Smooth muscle cell (in vitro differentiated cells): Measurements from ENCODE around the gene WDR37. TPM values are rescaled to one million over a fixed set of nuclear protein-coding genes. Genes with fewer than 3 reads are reported as not detected.

Experiments used
- DNase-seq: peaks from one replicate; lab custom pipeline; 2025; ENCODE audit not compliant: unreplicated experiment; lab: John Stamatoyannopoulos, UW
- H2AFZ ChIP-seq: fragments of 200-600 bp; sonication (generic); 2 replicates; pipeline ENCODE4 v1.6.0; 2016; ENCODE audit warnings: antibody characterized with exemption, low read depth, mild to moderate bottlenecking
- H3F3A ChIP-seq: fragments of 200-600 bp; sonication (generic); 2 replicates; pipeline ENCODE4 v1.6.0; 2017; ENCODE audit warnings: antibody characterized with exemption, low read depth
- H3K27ac ChIP-seq: fragments of 200-600 bp; sonication (generic); 2 replicates; pipeline ENCODE4 v1.5.1; 2016; ENCODE audit warnings: low read depth, mild to moderate bottlenecking
- H3K27me3 ChIP-seq: fragments of 200-600 bp; sonication (generic); 2 replicates; pipeline ENCODE4 v1.6.1; 2016; ENCODE audit warnings: low read depth, mild to moderate bottlenecking
- H3K36me3 ChIP-seq: fragments of 200-600 bp; sonication (generic); 2 replicates; pipeline ENCODE4 v1.5.1; 2016; ENCODE audit warnings: low read depth
- H3K4me1 ChIP-seq: fragments of 200-600 bp; sonication (generic); 2 replicates; pipeline ENCODE4 v1.5.1; 2016; ENCODE audit warnings: low read depth
- H3K4me2 ChIP-seq: fragments of 200-600 bp; sonication (generic); 2 replicates; pipeline ENCODE4 v1.6.0; 2016; ENCODE audit warnings: mild to moderate bottlenecking
- H3K4me3 ChIP-seq: fragments of 200-600 bp; sonication (generic); 2 replicates; pipeline ENCODE4 v1.5.1; 2016; ENCODE audit warnings: mild to moderate bottlenecking
- H3K79me2 ChIP-seq: fragments of 200-600 bp; sonication (generic); 2 replicates; pipeline ENCODE4 v1.6.0; 2016; ENCODE audit warnings: low read depth, mild to moderate bottlenecking
- H3K9ac ChIP-seq: fragments of 200-600 bp; sonication (generic); 2 replicates; pipeline ENCODE4 v1.6.0; 2016; ENCODE audit warnings: low read depth
- H3K9me3 ChIP-seq: fragments of 200-600 bp; sonication (generic); replicated peaks from 2 replicates; pipeline ENCODE4 v1.5.1; 2016; ENCODE audit warnings: low read depth
- H4K20me1 ChIP-seq: fragments of 200-600 bp; sonication (generic); 2 replicates; pipeline ENCODE4 v1.6.0; 2016; ENCODE audit warnings: low read depth
- CTCF ChIP-seq: fragments of 200-600 bp; sonication (generic); IDR thresholded peaks from 2 replicates; pipeline ENCODE4 v1.5.1; 2017; ENCODE audit warnings: borderline replicate concordance, mild to moderate bottlenecking, antibody characterized with exemption; ENCODE audit not compliant: insufficient read depth, poor library complexity, severe bottlenecking
- WGBS: methylation state at CpG from one replicate; pipeline ENCODE4 v1.1.7; 2016; ENCODE audit warnings: low lambda C conversion rate; 5-methylcytosine and 5-hydroxymethylcytosine counted together
- polyA plus RNA-seq: library from polyadenylated mRNA; unstranded; fragments of >200 nt; fragmentation: Nextera tagmentation; extraction: Ambion mirVana; gene quantifications from 2 replicates; pipeline ENCODE4 v1.2.1, GENCODE V29; 2016
- total RNA-seq: library from RNA; depleted of rRNA; stranded (reverse); fragments of >200 nt; gene quantifications from 2 replicates; pipeline ENCODE4 v1.2.3, GENCODE V29; 2014

WDR37 gene
- total and polyA plus RNA-seq, 2 experiments from 2014 or later, result 10.5 to 10.7 TPM

GRCh38 chr10:1179346-1180070 lies 123.3 kb downstream of the WDR37 start:
- no peak for DNase-seq
- Histone ChIP-seq H3K9me3 (no peaks in the 10 kb centered on the region), H3K79me2 (no peaks in the 10 kb centered on the region), H3K4me2 (no peak overlapping the region), H3K9ac (no peak overlapping the region), H3K4me1 (no peaks in the 10 kb centered on the region), H3K36me3 (no peaks in the 10 kb centered on the region), H2AFZ (no peak overlapping the region), H3K4me3 (no peak overlapping the region), H4K20me1 (no peaks in the 10 kb centered on the region), H3K27me3 (no peaks in the 10 kb centered on the region), H3F3A (no peaks in the 10 kb centered on the region), H3K27ac (no peak overlapping the region)
- WGBS, result 90% methylated on average over 20 of the region's 20 CpGs
- TF ChIP-seq CTCF, result no peak

GRCh38 chr10:1180071-1180730 lies 124.0 kb downstream of the WDR37 start:
- Histone ChIP-seq H3K27me3 (no peaks in the 10 kb centered on the region), H3K4me2 (no peak overlapping the region), H2AFZ (no peak overlapping the region), H3K4me3 (no peak overlapping the region), H3K36me3 (no peaks in the 10 kb centered on the region), H3F3A (no peaks in the 10 kb centered on the region), H3K79me2 (no peaks in the 10 kb centered on the region), H4K20me1 (no peaks in the 10 kb centered on the region), H3K9me3 (no peaks in the 10 kb centered on the region), H3K4me1 (no peaks in the 10 kb centered on the region), H3K9ac (no peak overlapping the region), H3K27ac (no peak overlapping the region)
- 90% methylated on average over 15 of the region's 16 CpGs for WGBS
- TF ChIP-seq CTCF, result no peak
- DNase-seq, result no peak

GRCh38 chr10:1180836-1181235 lies 124.7 kb downstream of the WDR37 start:
- no peaks in the 10 kb centered on the region for H4K20me1 ChIP-seq
- no peak overlapping the region for H3K9ac ChIP-seq
- no peaks in the 10 kb centered on the region for H3K27me3 ChIP-seq
- H3K4me2 ChIP-seq, result no peak overlapping the region
- DNase-seq, result no peak
- WGBS, result 55% methylated on average over 11 of the region's 11 CpGs
- no peaks in the 10 kb centered on the region for H3F3A ChIP-seq
- H3K79me2 ChIP-seq, result no peaks in the 10 kb centered on the region
- H3K27ac ChIP-seq, result no peak overlapping the region
- no peak overlapping the region for H2AFZ ChIP-seq
- no peaks in the 10 kb centered on the region for H3K4me1 ChIP-seq
- no peak for TF ChIP-seq CTCF
- H3K9me3 ChIP-seq, result no peaks in the 10 kb centered on the region
- no peaks in the 10 kb centered on the region for H3K36me3 ChIP-seq
- no peak overlapping the region for H3K4me3 ChIP-seq

Other genes with a start within 250 kb of the WDR37 start
- 23.6 and 24.9 TPM in 2 replicates for gene LARP4B, start 124.7 kb upstream of the WDR37 start, total RNA-seq
- gene LARP4B, start 124.7 kb upstream of the WDR37 start, polyA plus RNA-seq, result 16.7 and 28.8 TPM in 2 replicates
- 36.8 and 52.1 TPM in 2 replicates for gene GTPBP4, start 68.0 kb upstream of the WDR37 start, total RNA-seq
- gene GTPBP4, start 68.0 kb upstream of the WDR37 start, polyA plus RNA-seq, result 42.5 and 60.5 TPM in 2 replicates
- not detected in 2 replicates for gene IDI2, start 30.5 kb upstream of the WDR37 start, total RNA-seq
- not detected in 2 replicates for gene IDI2, start 30.5 kb upstream of the WDR37 start, polyA plus RNA-seq
- 142 and 240 TPM in 2 replicates for gene IDI1, start 7.3 kb upstream of the WDR37 start, total RNA-seq
- gene IDI1, start 7.3 kb upstream of the WDR37 start, polyA plus RNA-seq, result 136 and 165 TPM in 2 replicates